Panc1 (cell line): ENCODE data around the gene MRPS27.

Experiments used
- CTCF ChIP-seq: fragments of 450-650 bp; IDR thresholded peaks from 2 replicates; pipeline ENCODE4 v1.5.1; 2017; ENCODE audit warnings: mild to moderate bottlenecking
- POLR2AphosphoS5 ChIP-seq: IDR thresholded peaks from 2 replicates; pipeline ENCODE4 v1.6.1; 2012; ENCODE audit warnings: mild to moderate bottlenecking, low read depth, low read length, moderate library complexity
- SIN3A ChIP-seq: IDR thresholded peaks from 2 replicates; pipeline ENCODE4 v1.6.1; 2012; ENCODE audit warnings: low read depth, mild to moderate bottlenecking, low read length, moderate library complexity, borderline replicate concordance; ENCODE audit not compliant: insufficient read depth
- TCF7L2 ChIP-seq: IDR thresholded peaks from 2 replicates; pipeline ENCODE4 v1.6.1; 2011; ENCODE audit warnings: mild to moderate bottlenecking, low read depth, low read length, inconsistent platforms

- TF ChIP-seq CTCF = no peak
- no peak for TF ChIP-seq POLR2AphosphoS5
- no peak for TF ChIP-seq SIN3A
- no peak for TF ChIP-seq TCF7L2
Observed at GRCh38 chr5:72195581-72195980, 124.5 kb downstream of the MRPS27 start.
